HepG2 (cell line): ENCODE data around the gene CBL.

Experiments
- CEBPB ChIP-seq: IDR thresholded peaks from 2 replicates; pipeline ENCODE4 v1.6.1; 2011; ENCODE audit warnings: low read depth, low read length, improper control_type of control experiment, borderline replicate concordance
- EP300 ChIP-seq, 3 experiments: sonication (generic) in 1 of 3; formaldehyde crosslinking in 1 of 3; IDR thresholded peaks; 2 replicates each; pipeline versions ENCODE4 v1.5.1 to v1.6.1; 2011 to 2020; ENCODE audit warnings: low read depth in 2 of 3, low read length in 2 of 3, borderline replicate concordance in 1 of 3, improper control_type of control experiment in 1 of 3, mild to moderate bottlenecking in 1 of 3, missing genetic modification reagents in 1 of 3, moderate library complexity in 1 of 3
- EZH2 ChIP-seq: conservative IDR thresholded peaks from 2 replicates; pipeline ENCODE4 v1.6.1; 2012; ENCODE audit warnings: mild to moderate bottlenecking, low read depth, low read length, moderate library complexity
- HDAC6 ChIP-seq: fragments of 200-600 bp; sonication (generic); IDR thresholded peaks from 2 replicates; pipeline ENCODE4 v1.7.0; 2017; ENCODE audit warnings: mild to moderate bottlenecking, antibody characterized with exemption, low read length, low read depth
- HHEX ChIP-seq: IDR thresholded peaks from 2 replicates; pipeline ENCODE4 v1.6.1; 2016; ENCODE audit warnings: control low read depth
- PAX8 ChIP-seq: sonication (generic); formaldehyde crosslinking; IDR thresholded peaks from 2 replicates; pipeline ENCODE4 v1.8.0; 2022; ENCODE audit warnings: mild to moderate bottlenecking, missing genetic modification reagents, borderline replicate concordance
- PBX2 ChIP-seq: IDR thresholded peaks from 2 replicates; pipeline ENCODE4 v1.6.1; 2016; ENCODE audit warnings: control low read depth
- ZSCAN20 ChIP-seq: sonication (generic); formaldehyde crosslinking; IDR thresholded peaks from 2 replicates; pipeline ENCODE4 v1.4.0; 2020; ENCODE audit warnings: missing genetic modification reagents, mild to moderate bottlenecking, borderline replicate concordance
- TF ChIP-seq, protein P1 (sequence below): sonication (generic); formaldehyde crosslinking; IDR thresholded peaks from 2 replicates; pipeline ENCODE4 v1.8.0; 2022; ENCODE audit warnings: missing genetic modification reagents, mild to moderate bottlenecking, borderline replicate concordance
- TF ChIP-seq, protein P2 (sequence below): sonication (generic); formaldehyde crosslinking; IDR thresholded peaks from 2 replicates; pipeline ENCODE4 v1.5.0; 2020; ENCODE audit warnings: mild to moderate bottlenecking, missing genetic modification reagents

DNA sequence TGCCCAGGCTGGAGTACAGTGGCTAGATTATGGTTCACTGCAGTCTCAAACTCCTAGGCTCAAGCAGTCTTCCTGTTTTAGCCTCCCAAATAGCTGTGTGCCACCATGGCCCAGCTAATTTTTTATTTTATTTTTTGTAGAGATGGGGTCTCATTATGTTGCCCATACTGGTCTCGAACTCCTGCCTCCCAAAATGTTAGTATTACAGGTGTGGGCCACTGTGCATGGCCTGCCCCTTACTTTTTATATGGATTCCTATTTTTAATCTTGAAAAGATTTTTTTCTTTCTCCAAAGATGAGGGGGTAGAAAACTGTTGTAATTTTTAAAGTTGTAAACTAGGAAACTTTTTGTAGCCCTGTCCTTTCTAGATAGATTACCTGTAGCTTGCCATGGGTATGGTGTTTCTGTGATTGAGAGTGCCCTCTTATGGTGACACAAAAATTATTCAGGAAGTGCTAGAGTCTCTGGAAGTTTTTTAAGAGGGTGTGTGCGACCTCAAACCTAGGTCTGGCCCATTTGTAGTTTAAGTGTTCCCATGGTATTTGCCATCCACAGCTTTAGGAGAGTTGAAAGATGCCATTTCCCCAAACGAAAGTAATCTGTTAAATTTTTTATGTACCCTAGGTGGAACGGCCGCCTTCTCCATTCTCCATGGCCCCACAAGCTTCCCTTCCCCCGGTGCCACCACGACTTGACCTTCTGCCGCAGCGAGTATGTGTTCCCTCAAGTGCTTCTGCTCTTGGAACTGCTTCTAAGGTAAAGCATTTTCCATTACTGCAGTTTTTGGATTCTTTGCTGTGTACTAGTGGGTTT is 78.4 kb downstream of the CBL start:
- TF ChIP-seq CEBPB (no peak), PBX2 (no peak), EZH2 (no peak), PAX8 (CRISPR knock-in tag) (no peak), ZSCAN20 (no peak), EP300 (IDR thresholded peaks at IDR 0.05; ENCODE audit: low read depth in 2 of 2, low read length in 2 of 2) (no peak), EP300 (CRISPR knock-in tag; IDR thresholded peaks at IDR 0.05; ENCODE audit: borderline replicate concordance) (no peak), HDAC6 (no peak), HHEX (CRISPR knock-in tag) (no peak)
- TF ChIP-seq, protein P1, sequence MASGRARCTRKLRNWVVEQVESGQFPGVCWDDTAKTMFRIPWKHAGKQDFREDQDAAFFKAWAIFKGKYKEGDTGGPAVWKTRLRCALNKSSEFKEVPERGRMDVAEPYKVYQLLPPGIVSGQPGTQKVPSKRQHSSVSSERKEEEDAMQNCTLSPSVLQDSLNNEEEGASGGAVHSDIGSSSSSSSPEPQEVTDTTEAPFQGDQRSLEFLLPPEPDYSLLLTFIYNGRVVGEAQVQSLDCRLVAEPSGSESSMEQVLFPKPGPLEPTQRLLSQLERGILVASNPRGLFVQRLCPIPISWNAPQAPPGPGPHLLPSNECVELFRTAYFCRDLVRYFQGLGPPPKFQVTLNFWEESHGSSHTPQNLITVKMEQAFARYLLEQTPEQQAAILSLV: no peak
- TF ChIP-seq, protein P2, sequence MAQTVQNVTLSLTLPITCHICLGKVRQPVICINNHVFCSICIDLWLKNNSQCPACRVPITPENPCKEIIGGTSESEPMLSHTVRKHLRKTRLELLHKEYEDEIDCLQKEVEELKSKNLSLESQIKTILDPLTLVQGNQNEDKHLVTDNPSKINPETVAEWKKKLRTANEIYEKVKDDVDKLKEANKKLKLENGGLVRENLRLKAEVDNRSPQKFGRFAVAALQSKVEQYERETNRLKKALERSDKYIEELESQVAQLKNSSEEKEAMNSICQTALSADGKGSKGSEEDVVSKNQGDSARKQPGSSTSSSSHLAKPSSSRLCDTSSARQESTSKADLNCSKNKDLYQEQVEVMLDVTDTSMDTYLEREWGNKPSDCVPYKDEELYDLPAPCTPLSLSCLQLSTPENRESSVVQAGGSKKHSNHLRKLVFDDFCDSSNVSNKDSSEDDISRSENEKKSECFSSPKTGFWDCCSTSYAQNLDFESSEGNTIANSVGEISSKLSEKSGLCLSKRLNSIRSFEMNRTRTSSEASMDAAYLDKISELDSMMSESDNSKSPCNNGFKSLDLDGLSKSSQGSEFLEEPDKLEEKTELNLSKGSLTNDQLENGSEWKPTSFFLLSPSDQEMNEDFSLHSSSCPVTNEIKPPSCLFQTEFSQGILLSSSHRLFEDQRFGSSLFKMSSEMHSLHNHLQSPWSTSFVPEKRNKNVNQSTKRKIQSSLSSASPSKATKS (CRISPR knock-in tag): no peak
